ENCODE measurements around the gene MPRIP. TPM values are rescaled to one million over a fixed set of nuclear protein-coding genes. Genes with fewer than 3 reads are reported as not detected.

Gene MPRIP
- total and polyA plus RNA-seq, 12 donors, result 88.5 to 234 (median 175) TPM

- intact Hi-C loops (cut with DNase I), result no loop called here
- Histone ChIP-seq H3K27ac (peak overlapping the region in 3 of 5 donors; percentile 36 to 98 (median 98)), H3K9me3 (replicated peaks in 1 of 3) (no peaks in the 10 kb centered on the region), H3K36me3 (replicated peaks in 1 of 2) (peaks cover 0 to 19% of the 10 kb centered on the region in 2 donors), H3K27me3 (no peaks in the 10 kb centered on the region), H3K4me3 (peak overlapping the region in 2 of 4 donors; percentile 91 to 100), H3K4me1 (replicated peaks in 1 of 2) (peaks cover 13 to 28% of the 10 kb centered on the region in 2 donors)
- no peak for TF ChIP-seq POLR2A (IDR thresholded peaks at IDR 0.05)
- TF ChIP-seq, protein P1, sequence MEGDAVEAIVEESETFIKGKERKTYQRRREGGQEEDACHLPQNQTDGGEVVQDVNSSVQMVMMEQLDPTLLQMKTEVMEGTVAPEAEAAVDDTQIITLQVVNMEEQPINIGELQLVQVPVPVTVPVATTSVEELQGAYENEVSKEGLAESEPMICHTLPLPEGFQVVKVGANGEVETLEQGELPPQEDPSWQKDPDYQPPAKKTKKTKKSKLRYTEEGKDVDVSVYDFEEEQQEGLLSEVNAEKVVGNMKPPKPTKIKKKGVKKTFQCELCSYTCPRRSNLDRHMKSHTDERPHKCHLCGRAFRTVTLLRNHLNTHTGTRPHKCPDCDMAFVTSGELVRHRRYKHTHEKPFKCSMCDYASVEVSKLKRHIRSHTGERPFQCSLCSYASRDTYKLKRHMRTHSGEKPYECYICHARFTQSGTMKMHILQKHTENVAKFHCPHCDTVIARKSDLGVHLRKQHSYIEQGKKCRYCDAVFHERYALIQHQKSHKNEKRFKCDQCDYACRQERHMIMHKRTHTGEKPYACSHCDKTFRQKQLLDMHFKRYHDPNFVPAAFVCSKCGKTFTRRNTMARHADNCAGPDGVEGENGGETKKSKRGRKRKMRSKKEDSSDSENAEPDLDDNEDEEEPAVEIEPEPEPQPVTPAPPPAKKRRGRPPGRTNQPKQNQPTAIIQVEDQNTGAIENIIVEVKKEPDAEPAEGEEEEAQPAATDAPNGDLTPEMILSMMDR (IDR thresholded peaks at IDR 0.05), result no peak
- 57 to 66% (median 59%) methylated on average over 19 of the region's 19 CpGs for WGBS, 4 donors
- peak in 1 of 7 donors; percentile 27 for DNase-seq
These were observed 193.2 kb downstream of the MPRIP start for GRCh38 chr17:17235212-17236174.

DNA sequence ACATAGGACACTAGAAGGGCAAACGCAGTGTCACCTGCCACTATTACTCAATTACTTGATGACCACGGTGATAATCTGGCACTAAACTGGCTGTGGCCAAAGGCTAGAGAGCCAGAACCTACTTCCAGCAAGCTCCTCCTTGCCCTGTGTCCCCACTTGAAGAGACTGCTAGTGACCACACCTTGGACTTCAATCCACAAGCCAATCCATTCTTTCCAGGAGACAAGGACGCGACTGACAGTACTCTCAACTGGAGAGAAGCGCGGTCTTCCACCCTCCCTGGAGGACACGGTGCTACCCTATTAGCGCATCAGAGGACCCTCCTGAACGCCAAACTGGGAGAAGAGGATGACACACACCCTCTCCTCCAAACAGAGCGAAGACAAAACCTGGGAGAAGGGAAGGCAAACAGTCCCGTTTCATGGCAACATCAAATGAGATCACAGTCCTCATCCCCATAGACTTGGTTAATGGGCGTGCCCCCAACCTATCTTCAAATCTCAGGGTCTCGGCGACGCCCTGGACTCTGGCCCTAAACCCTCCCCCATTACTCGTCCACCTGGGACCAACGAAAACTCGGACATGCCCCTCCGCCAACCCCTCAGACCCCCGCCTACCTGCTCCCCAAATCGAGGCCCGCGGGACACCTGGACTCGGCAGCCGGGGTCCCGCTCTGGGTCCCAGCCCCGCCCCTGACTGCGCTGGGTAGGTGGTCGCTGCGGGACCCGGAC lies 194.2 kb downstream of the MPRIP start:
- TF ChIP-seq, protein P1 (IDR thresholded peaks at IDR 0.05), result no peak
- peak in 1 of 2 donors; percentile 32 for TF ChIP-seq POLR2A (IDR thresholded peaks at IDR 0.05)
- intact Hi-C loops (cut with DNase I), result no loop called here
- peak in 3 of 7 donors; percentile 26 to 37 (median 33) for DNase-seq
- Histone ChIP-seq H3K27me3 (no peaks in the 10 kb centered on the region), H3K4me1 (replicated peaks in 1 of 2) (peaks cover 13 to 28% of the 10 kb centered on the region in 2 donors), H3K27ac (peak overlapping the region; percentile 79 to 98 (median 97)), H3K36me3 (replicated peaks in 1 of 2) (peaks cover 0 to 11% of the 10 kb centered on the region in 2 donors), H3K4me3 (peak overlapping the region; percentile 79 to 100 (median 88)), H3K9me3 (replicated peaks in 1 of 3) (no peaks in the 10 kb centered on the region)
- WGBS, 4 donors, result 0 to 1% (median 0%) methylated on average over 10 to 31 of the region's 31 CpGs

DNA sequence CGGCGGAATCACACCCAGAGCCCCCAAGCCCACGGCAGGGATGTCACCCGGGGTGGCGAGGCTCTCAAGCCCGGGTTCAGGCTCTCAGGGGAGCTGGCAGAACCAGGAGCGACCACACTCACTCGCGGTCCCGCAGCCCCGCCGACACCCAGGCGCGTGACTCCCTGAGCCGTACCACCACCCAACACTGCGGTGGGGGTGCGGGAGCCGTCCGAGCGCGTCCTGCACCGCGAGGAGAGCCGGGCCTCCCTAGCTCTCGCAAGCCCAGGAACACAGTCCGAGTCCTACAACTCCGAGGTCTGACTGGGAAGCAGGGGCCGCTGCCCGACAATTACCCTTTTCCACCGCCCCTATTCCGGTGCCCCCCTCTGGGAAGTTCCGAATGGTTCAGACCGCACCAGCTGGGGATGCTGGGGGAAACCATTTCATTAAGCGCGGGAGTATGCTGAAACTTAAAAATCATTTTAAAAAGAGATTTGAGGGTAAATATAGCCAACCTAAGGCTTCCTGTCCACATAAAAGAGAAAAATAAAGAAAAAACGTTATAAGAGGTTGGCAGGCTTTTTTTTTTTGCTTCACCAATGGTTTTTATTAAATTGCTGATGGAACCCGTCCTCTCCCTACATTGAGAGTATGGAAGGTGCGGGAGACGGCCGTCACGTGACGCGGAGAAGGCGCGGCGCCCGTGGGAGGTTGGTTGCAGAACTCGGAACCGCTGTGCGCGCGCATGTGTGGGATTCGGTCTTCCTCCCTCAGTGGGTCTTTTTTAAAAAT lies 195.0 kb downstream of the MPRIP start, which contains the start of gene FLCN:
FLCN (minus strand) TSS at position 143 of the 774 bp plus-strand sequence. CDS start 9,031 bp downstream, outside the sequence.
- 0 to 1% (median 0%) methylated on average over 27 to 53 of the region's 53 CpGs for WGBS, 4 donors

More for the DNA sequence above, 195.0 kb downstream of the MPRIP start, which contains the start of gene FLCN:
- DNase-seq, result peak; percentile 86 to 95 (median 91)
- TF ChIP-seq POLR2A (IDR thresholded peaks at IDR 0.05), result peak; percentile 67 to 69
- TF ChIP-seq, protein P1 (IDR thresholded peaks at IDR 0.05), result peak in 4 of 6 experiments; percentile 2 to 30 (median 16)
- peaks cover 0 to 4% of the 10 kb centered on the region in 2 donors for H3K36me3 ChIP-seq (replicated peaks in 1 of 2)
- peak within 1 kb of the TSS; percentile 79 to 100 (median 88) for H3K4me3 ChIP-seq
- intact Hi-C loops (cut with DNase I), result no loop called here
- H3K4me1 ChIP-seq (replicated peaks in 1 of 2), result peaks cover 13 to 28% of the 10 kb centered on the region in 2 donors
- H3K27me3 ChIP-seq, result no peaks in the 10 kb centered on the region
- H3K27ac ChIP-seq, result peak within 1 kb of the TSS; percentile 79 to 98 (median 97)
- H3K9me3 ChIP-seq (replicated peaks in 1 of 3), result no peaks in the 10 kb centered on the region
